Measurements from ENCODE around the gene MCM6.
"Not testable (repeated sequence)": the region's sequence is repeated elsewhere in the genome, so short reads cannot be mapped to it uniquely, and the experiment has no call there.

The MCM6 gene

DNA sequence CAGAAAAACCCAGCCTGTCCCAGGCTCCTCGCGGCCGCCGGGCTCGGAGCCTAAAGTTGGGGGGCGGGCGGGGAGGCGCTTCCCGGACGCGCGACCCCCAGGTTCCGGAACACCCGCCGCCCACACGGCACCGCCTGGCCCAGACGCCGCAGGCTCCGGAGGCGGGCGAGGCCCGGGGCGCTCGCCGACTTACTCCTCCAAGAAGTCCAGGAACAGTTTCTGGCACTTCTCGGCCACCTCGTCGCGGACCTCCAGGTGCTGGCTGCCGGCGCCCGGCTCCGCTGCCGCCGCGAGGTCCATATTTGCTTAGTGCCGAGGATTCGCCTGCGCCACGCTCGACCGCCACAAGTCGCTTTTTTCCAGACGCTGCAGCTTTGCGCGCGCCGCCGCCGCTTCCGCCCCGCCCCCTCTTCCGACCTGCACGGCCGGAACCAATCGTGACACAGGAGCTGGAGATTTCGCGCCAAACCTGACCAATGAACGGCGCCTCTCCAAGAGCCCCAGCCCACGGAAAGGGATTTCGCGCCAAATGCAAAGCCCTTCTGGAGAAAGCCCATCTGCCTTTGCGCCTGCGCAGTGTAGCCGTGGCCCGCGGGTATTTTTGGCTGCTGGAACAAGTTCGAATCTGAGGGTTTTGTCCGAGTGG, at the start of gene MCM6:
Gene MCM6 (minus strand): TSS at position 378 of the 646 bp plus-strand sequence. CDS start 78 bp downstream, at position 300.
- DNase-seq = peak; percentile 90 to 92

DNA sequence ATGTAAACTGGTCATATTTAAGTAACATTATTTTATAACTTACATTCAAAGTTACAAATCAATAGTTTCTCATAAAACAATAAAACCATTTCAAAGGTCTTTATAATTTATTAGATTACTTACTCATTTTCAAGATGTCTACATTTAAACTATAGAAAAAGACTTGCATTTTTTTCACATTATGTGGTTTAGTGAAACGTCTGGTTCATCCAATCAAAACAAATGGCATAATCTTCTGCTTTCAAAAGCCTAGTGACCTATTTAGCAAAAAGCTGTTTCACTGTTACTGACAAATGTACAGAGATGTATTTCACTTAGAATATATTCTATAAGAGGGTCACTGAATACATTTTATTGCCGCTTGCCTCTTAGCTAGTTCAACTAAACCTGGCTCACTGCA, 49.3 kb upstream of the MCM6 start:
- no peak for DNase-seq

DNA sequence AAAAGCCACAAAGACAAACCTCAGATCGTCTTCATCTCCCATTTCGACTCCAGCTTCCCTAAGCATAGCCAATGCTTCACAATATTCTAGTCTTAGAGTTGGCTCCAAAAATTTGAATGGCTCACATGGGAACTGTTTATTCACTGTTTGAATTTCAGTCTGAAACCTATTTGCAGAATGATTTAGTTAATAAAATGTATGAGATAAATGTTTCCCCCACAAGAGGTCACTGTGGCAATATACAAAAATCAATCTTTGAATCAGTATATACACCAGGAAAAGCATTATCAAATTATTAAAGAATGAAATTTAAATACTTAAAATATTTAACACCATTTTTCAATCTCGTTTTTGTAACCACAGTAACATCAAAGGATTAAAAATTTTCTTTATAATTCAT, 40.0 kb upstream of the MCM6 start:
- DNase-seq = peak in 1 of 2 donors; percentile 78

DNA sequence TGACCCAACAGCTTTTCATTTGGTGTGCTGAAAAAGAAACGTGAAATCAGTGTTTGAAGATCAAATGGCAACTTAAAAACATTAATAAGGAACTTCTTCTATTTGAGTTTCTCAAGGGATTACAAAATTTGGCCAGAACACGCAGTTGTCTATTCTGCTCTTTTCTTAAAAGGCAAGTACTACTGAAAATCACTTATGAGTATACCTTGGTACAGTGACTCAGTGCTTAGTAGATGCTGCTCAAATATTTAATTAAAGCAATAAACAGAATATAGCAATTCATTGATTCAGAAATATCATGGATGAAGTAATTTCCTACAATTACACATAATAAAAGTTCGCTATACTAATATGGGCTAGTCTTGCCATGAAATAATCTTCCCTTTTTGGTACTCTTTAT, 38.2 kb upstream of the MCM6 start:
- no peak for DNase-seq

DNA sequence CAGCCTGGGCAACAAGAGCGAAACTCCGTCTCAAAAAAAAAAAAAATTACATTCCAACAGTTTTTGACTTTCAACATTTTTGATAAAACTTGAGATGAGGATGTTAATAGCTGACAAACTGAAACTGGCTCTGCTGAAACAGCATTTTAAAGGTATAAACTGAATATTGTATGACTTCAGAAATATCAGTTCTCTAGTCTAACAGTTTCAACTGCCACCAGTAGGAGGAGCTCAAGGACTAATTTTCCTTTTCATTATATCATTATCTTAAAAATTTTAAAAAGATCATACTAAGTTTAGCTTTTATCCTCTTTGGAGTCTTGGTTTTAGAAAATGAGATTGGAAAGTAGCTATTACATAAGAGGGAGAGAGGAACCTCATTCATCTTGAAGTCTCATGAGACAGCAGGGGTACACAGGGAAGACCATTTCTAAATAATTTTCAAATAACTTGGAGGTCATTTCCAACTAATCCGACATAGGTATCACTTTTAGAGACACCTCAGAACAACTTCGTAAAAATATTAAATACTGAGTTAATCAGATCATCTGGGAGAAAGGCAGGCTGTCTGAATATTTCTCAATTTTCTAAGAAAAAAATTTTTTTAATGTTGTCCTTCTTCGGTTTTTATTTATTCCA, 37.6 kb upstream of the MCM6 start:
- DNase-seq = peak in 1 of 2 donors; percentile 30

DNA sequence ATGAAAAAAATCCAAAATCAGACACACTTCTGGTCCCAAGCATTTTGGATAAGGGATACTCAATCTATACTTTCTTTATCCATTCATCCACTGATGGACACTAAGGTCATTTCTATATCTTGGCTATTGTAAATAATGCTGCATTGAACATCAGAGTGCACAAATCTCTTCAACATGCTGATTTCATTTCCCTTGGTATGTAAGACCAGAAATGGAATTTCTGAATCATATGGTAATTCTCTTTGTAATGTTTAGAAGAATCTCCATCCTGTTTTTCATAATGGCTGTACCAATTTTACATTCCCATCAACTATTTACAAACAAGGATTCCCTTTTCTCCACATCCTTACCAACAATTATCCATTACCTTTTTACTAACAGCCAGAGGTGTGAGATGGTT, 33.7 kb upstream of the MCM6 start:
- no peak for DNase-seq

DNA sequence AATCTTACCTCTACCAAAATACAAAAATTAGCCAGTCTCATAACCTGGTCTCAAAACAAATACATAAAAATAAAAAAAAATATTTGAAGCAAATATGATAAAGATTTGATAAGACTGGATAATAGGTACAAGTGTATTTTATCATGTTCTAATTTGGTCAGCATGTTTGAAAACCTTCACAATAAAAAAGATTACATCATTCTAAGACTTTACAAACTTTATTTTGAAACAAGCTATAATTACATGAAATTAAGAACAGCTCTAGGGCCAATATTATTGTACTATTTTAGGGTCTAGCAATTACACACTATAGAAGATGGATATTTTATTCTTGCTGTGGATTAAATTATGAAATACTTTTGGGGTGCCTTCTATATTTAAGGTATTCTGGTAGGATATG, 29.4 kb upstream of the MCM6 start:
- no peak for DNase-seq

DNA sequence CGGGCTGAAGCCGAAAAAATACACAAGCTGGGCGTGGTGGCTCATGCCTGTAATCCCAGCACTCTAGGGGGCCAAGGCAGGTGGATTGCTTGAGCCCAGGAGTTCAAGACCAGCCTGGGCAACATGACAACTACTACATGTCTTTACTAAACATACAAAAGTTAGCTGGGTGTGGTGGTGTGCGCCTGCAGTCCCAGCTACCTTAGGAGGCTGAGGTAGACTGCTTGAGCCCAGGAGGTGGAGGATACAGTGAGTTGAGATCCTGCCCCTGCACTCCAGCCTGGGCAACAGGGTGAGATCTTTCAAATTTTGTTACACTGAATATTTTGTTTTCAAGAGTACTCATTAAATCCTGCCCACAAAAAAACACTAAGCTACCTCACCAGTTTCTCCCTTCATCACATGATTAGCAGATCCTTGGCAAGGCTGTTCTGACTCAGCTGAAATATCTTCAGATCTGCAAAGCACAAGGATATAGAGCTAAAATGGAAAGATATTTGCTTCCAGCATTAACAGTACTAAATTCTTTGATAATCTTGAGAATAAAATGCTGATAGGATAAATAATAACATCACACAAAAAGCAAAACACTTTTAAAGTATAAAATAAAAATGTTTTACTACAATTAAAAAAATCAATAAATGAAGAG, 28.2 kb upstream of the MCM6 start:
- DNase-seq = no peak

DNA sequence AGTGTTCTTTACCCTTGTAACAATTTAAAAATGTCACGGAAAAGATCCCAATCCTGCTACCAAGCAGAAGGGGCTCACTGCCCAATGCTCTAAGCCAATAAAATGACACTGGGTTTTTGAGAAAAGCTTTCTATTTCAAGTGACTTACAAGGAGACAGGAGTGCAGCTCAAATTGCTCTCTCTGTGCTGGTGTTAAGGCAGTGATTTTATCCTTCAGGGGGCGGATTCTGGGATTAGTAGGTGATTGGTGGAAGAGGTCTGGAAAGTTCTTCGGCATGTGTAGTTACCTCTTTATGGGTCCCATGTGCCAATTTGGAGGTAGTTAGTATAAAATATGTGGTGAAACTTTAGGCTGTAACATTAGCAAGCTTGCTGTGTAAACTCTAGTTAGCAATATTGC, 27.4 kb upstream of the MCM6 start:
- no peak for DNase-seq

DNA sequence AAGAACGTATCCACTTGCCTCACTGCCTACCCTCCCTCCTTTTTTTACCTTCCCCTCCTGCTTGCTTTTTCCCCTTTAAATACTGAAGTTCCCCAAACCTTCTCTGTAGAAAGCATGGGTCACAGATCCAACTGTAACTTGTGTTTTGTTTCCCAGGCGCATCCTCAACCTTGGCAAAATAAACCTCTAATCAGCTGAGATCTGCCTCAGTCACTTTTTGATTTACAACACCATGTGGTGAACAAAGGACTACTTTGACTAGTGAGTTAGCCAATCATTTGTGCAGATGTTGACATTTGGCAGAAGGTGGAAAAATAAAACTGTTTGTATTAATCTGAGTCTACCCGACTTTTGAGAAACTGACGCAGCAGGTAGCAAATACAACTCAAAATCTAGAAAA, 23.3 kb upstream of the MCM6 start:
- no peak for DNase-seq

DNA sequence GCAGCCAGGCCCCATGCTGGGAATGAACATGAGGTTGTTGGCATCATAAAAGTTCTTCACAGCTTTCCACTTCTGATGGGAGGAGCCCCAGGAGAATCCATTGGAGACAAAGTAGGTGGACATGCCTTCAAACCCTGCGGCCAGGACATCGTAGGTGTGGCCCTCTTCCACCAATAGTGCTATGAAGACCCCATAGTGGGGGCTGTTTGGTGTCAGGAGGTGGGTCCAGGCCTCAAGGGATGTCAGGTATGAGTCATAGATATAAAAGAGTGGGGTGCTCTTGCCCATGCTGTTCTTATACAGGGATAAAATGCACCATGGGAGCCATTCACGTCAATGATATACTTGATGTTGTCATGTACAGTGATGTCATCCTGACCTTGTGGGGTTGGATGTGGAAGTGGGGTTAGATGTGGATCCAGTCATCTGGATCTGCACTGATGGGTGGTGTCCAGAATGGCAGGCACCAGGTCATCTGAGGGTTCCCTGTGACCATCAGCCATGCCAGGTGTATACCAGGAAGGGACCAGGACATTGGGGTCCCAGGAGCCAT, 22.1 kb upstream of the MCM6 start:
- no peak for DNase-seq

DNA sequence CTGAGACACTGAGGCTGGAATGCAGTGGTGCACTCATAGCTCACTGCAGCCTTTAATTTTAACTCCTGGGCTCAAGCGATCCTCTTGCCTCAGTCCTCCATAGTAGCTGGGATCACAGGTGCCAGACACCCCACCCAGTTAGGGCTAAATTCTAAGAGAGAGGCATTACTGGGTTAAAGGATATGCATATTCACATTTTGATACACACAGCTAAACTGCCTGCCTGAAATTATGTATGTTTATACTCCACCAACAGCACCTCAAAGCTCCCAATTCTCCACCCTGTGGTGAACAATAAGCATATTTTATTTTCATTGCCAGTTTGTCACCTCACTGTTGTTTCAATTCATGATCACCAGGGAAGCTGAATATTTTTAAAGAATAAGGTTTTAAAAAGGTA, 18.7 kb upstream of the MCM6 start:
- no peak for DNase-seq

DNA sequence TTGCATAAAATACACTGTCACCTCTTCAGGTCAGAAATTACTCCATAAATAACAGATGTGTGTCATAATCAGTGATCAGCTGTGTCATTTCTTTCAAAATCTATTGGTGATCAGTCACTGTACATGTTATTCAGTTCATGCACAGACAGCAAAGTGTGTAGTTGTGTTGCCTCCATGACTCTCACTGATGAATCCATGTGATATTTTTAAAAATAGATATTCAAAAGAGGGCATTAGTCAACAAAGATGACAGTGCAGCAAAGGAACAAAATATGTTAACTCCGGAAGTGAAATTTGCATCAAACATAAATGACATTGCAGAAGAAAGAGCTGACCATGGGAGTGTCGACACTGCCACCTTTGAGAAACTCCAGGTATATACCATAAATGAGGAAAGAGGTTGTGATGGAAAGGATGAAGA, 17.1 kb upstream of the MCM6 start:
- DNase-seq = no peak

DNA sequence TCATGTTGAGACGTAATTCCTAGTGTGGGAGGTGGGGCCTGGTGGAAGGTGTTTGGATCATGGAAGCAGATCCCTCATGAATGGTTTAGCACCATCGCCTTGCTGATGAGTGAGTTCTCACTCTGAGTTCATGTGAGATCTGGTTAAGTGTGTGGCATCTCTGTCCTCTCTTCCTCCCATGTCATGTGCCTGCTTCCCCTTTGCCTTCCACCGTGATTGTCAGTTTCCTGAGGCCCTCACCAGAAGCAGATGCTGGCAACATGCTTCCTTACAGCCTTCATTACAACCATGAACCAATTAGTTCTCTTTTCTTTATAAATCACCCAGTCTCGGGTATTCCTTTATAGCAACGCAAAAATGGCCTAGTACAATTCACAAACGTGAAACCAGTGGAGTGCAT, 14.6 kb upstream of the MCM6 start:
- DNase-seq = no peak

DNA sequence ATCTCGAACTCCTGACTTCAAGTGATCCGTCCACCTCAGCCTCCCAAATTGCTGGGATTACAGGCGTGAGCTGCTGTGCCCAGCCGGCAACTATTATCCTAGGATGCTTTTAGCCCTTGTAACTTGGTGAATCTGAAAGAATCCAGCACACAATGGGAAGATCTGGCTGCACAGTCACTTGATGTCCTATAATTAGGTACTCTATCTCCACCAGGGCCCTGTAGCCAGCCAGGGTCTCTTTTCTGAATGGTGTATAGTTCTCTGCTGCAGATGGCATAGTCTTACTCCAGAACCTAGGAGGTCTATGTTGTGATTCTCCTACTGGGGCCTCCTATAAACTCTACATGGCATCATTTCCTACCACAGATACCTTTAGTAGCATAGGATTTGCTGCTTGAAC, 13.9 kb upstream of the MCM6 start:
- DNase-seq = no peak

DNA sequence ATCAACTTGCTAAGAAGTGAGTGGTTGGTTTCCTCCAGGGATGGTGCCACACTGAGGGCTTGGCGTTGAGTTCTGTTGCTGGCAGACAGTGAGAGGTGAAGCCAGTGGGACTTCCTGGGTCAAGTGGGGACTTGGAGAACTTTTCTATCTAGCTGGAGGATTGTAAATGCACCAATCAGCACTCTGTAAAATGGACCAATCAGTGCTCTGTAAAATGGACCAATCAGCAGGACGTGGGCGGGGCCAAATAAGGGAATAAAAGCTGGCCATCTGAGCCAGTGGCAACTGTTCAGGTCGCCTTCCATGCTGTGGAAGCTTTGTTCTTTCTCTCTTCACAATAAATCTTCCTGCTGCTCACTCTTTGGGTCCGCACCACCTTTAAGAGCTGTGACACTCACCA, 12.3 kb upstream of the MCM6 start:
- not testable (repeated sequence) for DNase-seq

DNA sequence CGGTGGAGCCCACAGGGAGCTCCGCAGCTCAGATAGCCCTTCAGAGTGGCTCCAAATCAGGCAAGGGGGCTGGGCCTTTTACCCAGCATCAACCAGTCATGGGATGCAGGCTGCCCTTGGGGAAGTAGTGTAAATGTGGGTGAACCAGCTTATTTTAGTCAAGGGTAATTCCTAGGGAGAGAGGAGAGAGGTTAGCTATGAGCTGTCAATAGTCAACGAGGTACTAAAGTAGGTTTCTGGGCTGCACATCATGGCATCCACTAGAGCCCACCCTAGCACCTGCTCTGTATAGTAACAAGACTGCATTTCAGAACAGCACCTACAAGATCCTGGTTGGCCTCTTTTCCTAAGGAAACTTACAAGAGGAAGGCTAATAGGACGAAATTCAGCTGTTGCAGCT, 9.5 kb upstream of the MCM6 start:
- DNase-seq = no peak

DNA sequence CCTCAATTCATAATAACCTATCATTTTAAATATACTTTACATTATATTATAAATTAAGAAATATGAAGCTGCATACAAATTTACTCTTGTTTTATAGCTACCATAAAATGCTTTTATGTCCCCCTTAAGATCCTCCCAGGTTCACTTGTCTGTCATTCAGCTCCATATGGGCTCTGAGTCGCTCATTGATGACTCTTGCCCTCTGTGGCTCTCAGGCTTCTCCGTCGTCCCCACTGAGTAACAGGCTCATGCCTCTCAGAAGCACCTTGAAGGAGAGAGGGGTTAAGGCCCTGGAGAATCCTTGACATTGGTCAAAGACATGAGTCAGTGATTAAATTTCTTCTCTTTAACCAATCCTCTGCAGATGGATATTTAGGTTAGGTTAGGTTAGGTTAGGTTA, 6.2 kb upstream of the MCM6 start:
- DNase-seq = no peak

DNA sequence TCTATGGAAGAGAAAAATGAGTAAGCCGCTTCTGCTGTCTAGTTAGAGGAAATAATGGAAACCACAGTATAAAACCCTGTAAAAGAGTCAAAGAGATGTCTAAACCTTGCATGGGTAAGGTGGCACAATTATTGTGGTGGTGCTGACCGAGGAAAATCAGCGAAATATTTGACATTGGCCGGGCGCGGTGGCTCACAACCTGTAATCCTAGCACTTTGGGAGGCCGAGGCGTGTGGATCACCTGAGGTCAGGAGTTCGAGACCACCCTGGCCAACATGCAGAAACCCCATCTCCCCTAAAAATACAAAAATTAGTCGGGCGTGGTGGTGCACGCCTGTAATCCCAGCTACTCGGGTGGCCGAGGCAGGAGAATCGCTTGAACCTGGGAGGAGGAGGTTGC, 527 bp upstream of the MCM6 start:
- DNase-seq = not testable (repeated sequence)

DNA sequence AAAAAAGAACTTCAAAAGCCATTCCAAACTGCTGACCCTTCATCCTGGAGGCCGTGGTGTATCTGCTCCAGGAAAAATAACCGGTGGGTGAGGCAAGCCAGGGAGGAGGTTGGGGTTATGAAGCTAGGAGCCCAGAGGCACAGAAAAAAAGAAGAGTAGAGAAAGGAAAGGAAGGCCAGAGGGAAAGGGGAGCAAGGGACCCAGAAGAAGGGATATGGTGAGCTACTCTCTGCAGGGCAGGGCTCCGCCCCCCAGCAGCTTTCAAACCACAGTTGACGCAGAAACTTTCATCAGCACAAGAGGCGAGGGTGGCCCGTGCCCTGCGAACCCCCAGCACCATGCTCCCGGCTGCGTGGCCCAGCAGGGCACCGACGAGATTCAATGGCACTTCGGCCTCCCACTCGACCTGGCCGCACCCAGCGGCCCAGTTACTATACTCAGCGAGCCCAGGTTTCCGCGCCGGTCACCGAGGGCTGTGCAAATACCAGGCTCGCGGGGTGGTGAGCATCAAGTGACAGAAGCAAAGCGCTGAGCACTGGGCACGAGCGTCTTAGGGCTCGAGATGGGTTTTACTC, 665 bp downstream of the MCM6 start:
- DNase-seq = no peak

DNA sequence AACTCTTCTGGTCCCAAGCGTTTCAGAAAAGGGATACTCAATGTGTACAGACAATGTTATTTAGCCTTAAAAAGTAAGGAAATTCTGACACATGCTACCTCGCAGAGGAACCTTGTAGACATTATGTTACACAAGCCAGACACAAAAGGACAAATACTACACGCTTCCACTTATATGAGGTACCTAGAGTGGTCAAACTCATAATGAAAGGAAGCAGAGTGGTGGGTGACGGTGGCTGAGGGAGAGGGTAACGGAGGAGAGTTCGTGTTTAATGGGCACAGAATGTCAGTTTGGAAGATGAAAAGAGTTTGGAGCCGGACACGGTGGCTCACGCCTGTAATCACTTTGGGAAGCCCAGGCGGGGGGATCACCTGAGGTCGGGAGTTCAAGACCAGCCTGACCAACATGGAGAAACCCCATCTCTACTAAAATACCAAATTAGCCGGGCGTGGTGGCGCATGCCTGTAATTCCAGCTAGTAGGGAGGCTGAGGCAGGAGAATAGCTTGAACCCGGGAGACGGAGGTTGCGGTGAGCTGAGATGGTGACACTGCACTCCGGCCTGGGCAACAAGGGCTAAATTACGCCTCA, 1.4 kb downstream of the MCM6 start:
- no peak for DNase-seq

DNA sequence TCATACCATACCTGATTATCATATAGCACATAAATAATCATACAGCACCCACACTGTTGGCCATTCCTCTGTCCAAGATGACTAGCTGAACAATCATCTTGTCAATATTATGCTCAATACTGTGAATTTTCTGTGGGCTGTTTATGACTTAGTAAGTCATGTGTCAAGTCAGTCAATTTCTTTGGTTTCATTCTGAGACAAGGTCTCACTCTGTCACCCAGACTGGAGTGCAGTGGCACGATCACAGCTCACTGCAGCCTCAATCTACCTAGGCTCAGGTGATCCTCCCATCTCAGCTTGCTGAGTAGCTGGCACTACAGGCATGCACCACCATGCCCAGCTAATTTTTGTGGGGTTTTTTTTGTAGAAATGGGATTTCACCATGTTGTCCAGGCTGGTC, 5.7 kb downstream of the MCM6 start:
- DNase-seq = no peak

DNA sequence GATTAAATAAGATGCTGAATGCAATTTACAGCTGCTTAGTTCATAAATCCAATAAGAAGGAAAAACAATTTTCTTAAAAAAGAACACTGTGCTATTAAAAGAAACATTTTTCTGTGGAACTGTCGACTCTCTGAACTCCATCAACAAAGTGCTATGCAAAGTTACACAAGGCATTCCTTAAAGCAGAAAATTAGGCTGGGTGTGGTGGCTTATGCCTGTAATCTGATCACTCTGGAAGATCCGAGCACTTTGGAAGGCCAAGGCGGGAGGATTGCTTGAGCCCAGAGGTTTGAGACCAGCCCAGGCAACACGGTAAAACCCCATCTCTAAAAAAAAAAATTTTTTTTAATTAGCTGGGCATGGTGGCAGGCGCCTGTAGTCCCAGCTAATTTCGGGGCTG, 13.0 kb downstream of the MCM6 start:
- DNase-seq = no peak

Measured in hippocampal formation (tissue), 2 donors.